Stomach smooth muscle (tissue), 2 donors: Measurements from ENCODE around the gene USP6NL.
"Not testable (repeated sequence)": the region's sequence is repeated elsewhere in the genome, so short reads cannot be mapped to it uniquely, and the experiment has no call there.

Experiments used
- H3K27ac ChIP-seq: one replicate; pipeline ENCODE4 v1.7.0; 2013; ENCODE audit warnings: mild to moderate bottlenecking, low read length, inconsistent platforms
- H3K27me3 ChIP-seq, 2 donors: one replicate each; pipeline ENCODE4 v1.7.0; 2013; ENCODE audit warnings: low read length in 2 of 2; ENCODE audit not compliant: insufficient read depth in 2 of 2, control insufficient read depth in 1 of 2
- H3K36me3 ChIP-seq, 2 donors: one replicate each; pipeline ENCODE4 v1.7.0; 2013; ENCODE audit warnings: low read length in 2 of 2; ENCODE audit not compliant: control insufficient read depth in 2 of 2, insufficient read depth in 2 of 2
- H3K4me1 ChIP-seq: one replicate; pipeline ENCODE4 v1.7.0; 2013; ENCODE audit warnings: low read length; ENCODE audit not compliant: control insufficient read depth, insufficient read depth
- H3K4me3 ChIP-seq, 2 donors: one replicate each; pipeline ENCODE4 v1.7.0; 2013; ENCODE audit warnings: low read length in 2 of 2
- H3K9ac ChIP-seq, 2 donors: one replicate each; pipeline ENCODE4 v1.7.0; 2013; ENCODE audit warnings: low read length in 2 of 2, mild to moderate bottlenecking in 1 of 2
- H3K9me3 ChIP-seq, 2 donors: one replicate each; pipeline ENCODE4 v1.7.0; 2013; ENCODE audit warnings: low read length in 2 of 2; ENCODE audit not compliant: control insufficient read depth in 2 of 2
- donor health status: healthy.
- donor health status: Pancreatic carcinoma.

Gene USP6NL

GRCh38 chr10:11436445-11436844 lies 175.0 kb downstream of the USP6NL start:
- not testable (repeated sequence) for H3K4me3 ChIP-seq, H3K4me1 ChIP-seq, H3K9me3 ChIP-seq, H3K9ac ChIP-seq, H3K36me3 ChIP-seq, H3K27ac ChIP-seq, H3K27me3 ChIP-seq

- H3K9me3 ChIP-seq, result peaks cover 0 to 3% of the 10 kb centered on the region in 2 donors
- no peaks in the 10 kb centered on the region for H3K4me1 ChIP-seq
- no peak overlapping the region for H3K27ac ChIP-seq
- H3K27me3 ChIP-seq, result peaks cover 0 to 2% of the 10 kb centered on the region in 2 donors
- H3K9ac ChIP-seq, result no peak overlapping the region
- no peak overlapping the region for H3K4me3 ChIP-seq
- H3K36me3 ChIP-seq, result no peaks in the 10 kb centered on the region
Observed at GRCh38 chr10:11435581-11435981, 175.9 kb downstream of the USP6NL start.

- Histone ChIP-seq H3K4me1 (no peaks in the 10 kb centered on the region), H3K9me3 (peaks cover 2 to 6% of the 10 kb centered on the region in 2 donors), H3K27me3 (peaks cover 0 to 2% of the 10 kb centered on the region in 2 donors), H3K4me3 (no peak overlapping the region), H3K9ac (no peak overlapping the region), H3K36me3 (no peaks in the 10 kb centered on the region), H3K27ac (no peak overlapping the region)
Observed at GRCh38 chr10:11434324-11434723, 177.1 kb downstream of the USP6NL start.

- no peaks in the 10 kb centered on the region for H3K4me1 ChIP-seq
- peaks cover 6% of the 10 kb centered on the region in 2 donors for H3K9me3 ChIP-seq
- no peak overlapping the region for H3K9ac ChIP-seq
- H3K27ac ChIP-seq, result no peak overlapping the region
- no peak overlapping the region for H3K4me3 ChIP-seq
- H3K36me3 ChIP-seq, result no peaks in the 10 kb centered on the region
- H3K27me3 ChIP-seq, result peaks cover 0 to 2% of the 10 kb centered on the region in 2 donors
Observed at GRCh38 chr10:11433657-11434056, 177.8 kb downstream of the USP6NL start.

GRCh38 chr10:11431216-11431555 lies 180.3 kb downstream of the USP6NL start:
- H3K4me1 ChIP-seq, result no peaks in the 10 kb centered on the region
- no peak overlapping the region for H3K9ac ChIP-seq
- H3K4me3 ChIP-seq, result no peak overlapping the region
- no peak overlapping the region for H3K27ac ChIP-seq
- H3K36me3 ChIP-seq, result no peaks in the 10 kb centered on the region
- peaks cover 6% of the 10 kb centered on the region in 2 donors for H3K9me3 ChIP-seq
- H3K27me3 ChIP-seq, result no peaks in the 10 kb centered on the region

- Histone ChIP-seq H3K9me3 (peaks cover 6% of the 10 kb centered on the region in 2 donors), H3K27ac (no peak overlapping the region), H3K4me3 (no peak overlapping the region), H3K36me3 (no peaks in the 10 kb centered on the region), H3K9ac (no peak overlapping the region), H3K4me1 (peaks cover 1% of the 10 kb centered on the region), H3K27me3 (no peaks in the 10 kb centered on the region)
Observed at GRCh38 chr10:11430421-11431215, 180.8 kb downstream of the USP6NL start.

GRCh38 chr10:11429439-11430052 lies 181.9 kb downstream of the USP6NL start:
- no peak overlapping the region for H3K4me3 ChIP-seq
- H3K9me3 ChIP-seq, result peaks cover 6% of the 10 kb centered on the region in 2 donors
- H3K4me1 ChIP-seq, result peaks cover 2% of the 10 kb centered on the region
- H3K36me3 ChIP-seq, result no peaks in the 10 kb centered on the region
- H3K27ac ChIP-seq, result no peak overlapping the region
- no peaks in the 10 kb centered on the region for H3K27me3 ChIP-seq
- H3K9ac ChIP-seq, result no peak overlapping the region

- Histone ChIP-seq H3K9ac (no peak overlapping the region), H3K4me3 (no peak overlapping the region), H3K27ac (no peak overlapping the region), H3K9me3 (peaks cover 9% of the 10 kb centered on the region in 2 donors), H3K27me3 (no peaks in the 10 kb centered on the region), H3K4me1 (peaks cover 2% of the 10 kb centered on the region), H3K36me3 (no peaks in the 10 kb centered on the region)
Observed at GRCh38 chr10:11425676-11426075, 185.8 kb downstream of the USP6NL start.

- Histone ChIP-seq H3K4me3 (no peak overlapping the region), H3K27me3 (no peaks in the 10 kb centered on the region), H3K9me3 (peaks cover 9% of the 10 kb centered on the region in 2 donors), H3K4me1 (peaks cover 2% of the 10 kb centered on the region), H3K9ac (no peak overlapping the region), H3K36me3 (no peaks in the 10 kb centered on the region), H3K27ac (no peak overlapping the region)
Observed at GRCh38 chr10:11425296-11425610, 186.2 kb downstream of the USP6NL start.

- H3K4me3 ChIP-seq, result no peak overlapping the region
- H3K9ac ChIP-seq, result no peak overlapping the region
- no peaks in the 10 kb centered on the region for H3K27me3 ChIP-seq
- peaks cover 6 to 9% of the 10 kb centered on the region in 2 donors for H3K9me3 ChIP-seq
- H3K36me3 ChIP-seq, result no peaks in the 10 kb centered on the region
- no peak overlapping the region for H3K27ac ChIP-seq
- peaks cover 2% of the 10 kb centered on the region for H3K4me1 ChIP-seq
Observed at GRCh38 chr10:11424456-11425295, 186.8 kb downstream of the USP6NL start.
